ENCODE measurements around the gene CRADD.

DNA sequence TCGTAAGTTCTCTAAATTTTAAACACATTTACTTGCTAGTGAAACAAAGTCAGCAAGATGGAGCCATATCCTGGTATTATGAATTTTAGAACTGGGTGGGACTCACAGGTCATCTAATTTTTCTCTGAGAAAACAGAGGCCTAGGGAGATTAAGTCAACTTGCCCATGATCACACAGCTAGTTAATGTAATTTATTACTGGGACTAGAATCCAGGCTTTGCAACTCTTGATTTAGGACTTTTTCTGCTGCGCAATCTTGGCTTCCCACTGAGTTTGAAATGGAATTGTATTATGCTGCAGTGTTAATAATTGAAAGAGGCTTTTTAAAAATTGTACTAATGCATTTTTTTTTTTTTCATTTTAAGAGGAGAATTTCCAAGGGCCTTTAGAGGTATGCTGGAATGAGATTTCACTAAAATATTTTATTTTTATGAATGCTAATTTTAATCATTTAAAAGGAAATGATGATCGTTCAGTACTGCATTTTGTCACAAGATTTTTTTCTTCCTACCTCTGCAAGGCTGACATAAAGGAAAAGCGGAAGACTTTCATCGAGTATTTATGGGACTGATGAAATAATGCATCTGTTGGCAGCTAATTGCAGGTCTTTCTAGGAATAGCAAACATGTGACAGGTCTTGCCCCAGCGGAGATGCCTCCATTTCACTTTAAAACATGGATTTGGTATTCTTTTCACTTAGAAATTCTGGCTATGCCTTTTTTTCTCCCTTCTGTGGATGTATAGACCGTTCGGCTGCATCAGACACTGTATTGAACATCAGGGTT lies 9.6 kb downstream of the CRADD start:
- TF ChIP-seq POLR2A (IDR thresholded peaks at IDR 0.05) (no peak), POLR2AphosphoS5 (IDR thresholded peaks at IDR 0.05) (no peak), EP300 (IDR thresholded peaks at IDR 0.05) (no peak)
- TF ChIP-seq, protein P1, sequence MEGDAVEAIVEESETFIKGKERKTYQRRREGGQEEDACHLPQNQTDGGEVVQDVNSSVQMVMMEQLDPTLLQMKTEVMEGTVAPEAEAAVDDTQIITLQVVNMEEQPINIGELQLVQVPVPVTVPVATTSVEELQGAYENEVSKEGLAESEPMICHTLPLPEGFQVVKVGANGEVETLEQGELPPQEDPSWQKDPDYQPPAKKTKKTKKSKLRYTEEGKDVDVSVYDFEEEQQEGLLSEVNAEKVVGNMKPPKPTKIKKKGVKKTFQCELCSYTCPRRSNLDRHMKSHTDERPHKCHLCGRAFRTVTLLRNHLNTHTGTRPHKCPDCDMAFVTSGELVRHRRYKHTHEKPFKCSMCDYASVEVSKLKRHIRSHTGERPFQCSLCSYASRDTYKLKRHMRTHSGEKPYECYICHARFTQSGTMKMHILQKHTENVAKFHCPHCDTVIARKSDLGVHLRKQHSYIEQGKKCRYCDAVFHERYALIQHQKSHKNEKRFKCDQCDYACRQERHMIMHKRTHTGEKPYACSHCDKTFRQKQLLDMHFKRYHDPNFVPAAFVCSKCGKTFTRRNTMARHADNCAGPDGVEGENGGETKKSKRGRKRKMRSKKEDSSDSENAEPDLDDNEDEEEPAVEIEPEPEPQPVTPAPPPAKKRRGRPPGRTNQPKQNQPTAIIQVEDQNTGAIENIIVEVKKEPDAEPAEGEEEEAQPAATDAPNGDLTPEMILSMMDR (IDR thresholded peaks at IDR 0.05) = no peak

All from suprapubic skin (tissue), 4 donors.